Liver (tissue), 2 donors: ENCODE results near the gene LCA5L.

Source experiments
- CTCF ChIP-seq: fragments of 150-350 bp; IDR thresholded peaks from 2 replicates; pipeline ENCODE4 v1.5.1; 2017; ENCODE audit warnings: improper control_type of control experiment, low read depth, low read length; ENCODE audit not compliant: missing input control
- MAX ChIP-seq: IDR thresholded peaks from 2 replicates; pipeline ENCODE4 v1.6.1; 2016; ENCODE audit warnings: antibody characterized with exemption
- REST ChIP-seq: IDR thresholded peaks from 2 replicates; pipeline ENCODE4 v1.6.1; 2016; ENCODE audit warnings: antibody characterized with exemption, mild to moderate bottlenecking
- YY1 ChIP-seq: IDR thresholded peaks from 2 replicates; pipeline ENCODE4 v1.6.1; 2016; ENCODE audit warnings: antibody characterized with exemption, mild to moderate bottlenecking
- donor health status: healthy.

GRCh38 chr21:39472786-39473185, 27.2 kb upstream of the LCA5L start:
- TF ChIP-seq YY1 (no peak), CTCF (no peak), MAX (no peak), REST (no peak)
